ENCODE data around the gene ST6GALNAC5. TPM values are rescaled to one million over a fixed set of nuclear protein-coding genes. Genes with fewer than 3 reads are reported as not detected.

ST6GALNAC5 gene
- total and polyA plus RNA-seq, 7 donors = under 0.01 to 44.7 (median 5.6) TPM; not detected in 1

DNA sequence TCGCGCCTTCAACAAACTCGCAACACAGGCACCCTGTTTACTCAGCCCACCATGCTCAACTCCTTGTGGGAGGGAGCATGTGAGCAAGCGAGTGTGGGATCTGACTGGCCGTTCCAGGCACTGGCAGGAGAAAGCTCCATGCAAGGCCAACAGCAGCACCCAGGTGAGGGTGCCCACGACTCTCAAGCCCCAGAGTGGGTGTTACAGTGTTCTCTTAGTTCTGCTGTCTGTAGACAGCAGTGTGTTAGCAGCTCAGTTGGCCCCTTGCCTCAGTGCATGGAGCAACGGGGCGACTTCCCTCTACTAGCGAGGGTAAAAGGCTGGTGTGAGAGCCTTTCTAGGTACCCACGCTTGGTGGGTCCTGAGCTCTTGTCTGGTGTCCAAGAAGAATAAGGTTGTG is 237.4 kb downstream of the ST6GALNAC5 start:
- no peak overlapping the region for H3K27ac ChIP-seq
- H3K36me3 ChIP-seq = no peaks in the 10 kb centered on the region
- DNase-seq = no peak
- H3K9me3 ChIP-seq = no peaks in the 10 kb centered on the region
- intact Hi-C loops (cut with DNase I) = no loop called here
- H3K27me3 ChIP-seq = no peaks in the 10 kb centered on the region
- no peak overlapping the region for H3K4me3 ChIP-seq
- TF ChIP-seq POLR2A (IDR thresholded peaks at IDR 0.05) = no peak
- TF ChIP-seq EP300 (IDR thresholded peaks at IDR 0.05) = no peak
- TF ChIP-seq, protein P1, sequence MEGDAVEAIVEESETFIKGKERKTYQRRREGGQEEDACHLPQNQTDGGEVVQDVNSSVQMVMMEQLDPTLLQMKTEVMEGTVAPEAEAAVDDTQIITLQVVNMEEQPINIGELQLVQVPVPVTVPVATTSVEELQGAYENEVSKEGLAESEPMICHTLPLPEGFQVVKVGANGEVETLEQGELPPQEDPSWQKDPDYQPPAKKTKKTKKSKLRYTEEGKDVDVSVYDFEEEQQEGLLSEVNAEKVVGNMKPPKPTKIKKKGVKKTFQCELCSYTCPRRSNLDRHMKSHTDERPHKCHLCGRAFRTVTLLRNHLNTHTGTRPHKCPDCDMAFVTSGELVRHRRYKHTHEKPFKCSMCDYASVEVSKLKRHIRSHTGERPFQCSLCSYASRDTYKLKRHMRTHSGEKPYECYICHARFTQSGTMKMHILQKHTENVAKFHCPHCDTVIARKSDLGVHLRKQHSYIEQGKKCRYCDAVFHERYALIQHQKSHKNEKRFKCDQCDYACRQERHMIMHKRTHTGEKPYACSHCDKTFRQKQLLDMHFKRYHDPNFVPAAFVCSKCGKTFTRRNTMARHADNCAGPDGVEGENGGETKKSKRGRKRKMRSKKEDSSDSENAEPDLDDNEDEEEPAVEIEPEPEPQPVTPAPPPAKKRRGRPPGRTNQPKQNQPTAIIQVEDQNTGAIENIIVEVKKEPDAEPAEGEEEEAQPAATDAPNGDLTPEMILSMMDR (IDR thresholded peaks at IDR 0.05) = no peak
- TF ChIP-seq POLR2AphosphoS5 (IDR thresholded peaks at IDR 0.05) = no peak
- 92 to 96% methylated on average over 10 of the region's 10 CpGs for WGBS, 2 donors
- H3K4me1 ChIP-seq = no peaks in the 10 kb centered on the region

Small RNA genes within 50 kb of the gene (small RNA-seq; reads per million reads assigned to genes)
- gene MIR7156 = 0 to 0.22 (median 0.06) reads per million in 3 donors

All from sigmoid colon (tissue), 7 donors.